Cardiac fibroblast (primary cell): ENCODE data around the gene CPOX.
"Not testable (repeated sequence)": the region's sequence is repeated elsewhere in the genome, so short reads cannot be mapped to it uniquely, and the experiment has no call there.

Experiments
- DNase-seq, 2 donors: peaks; one replicate each; pipeline versions ENCODE4 v3.0.0 to v3.0.0-alpha.2; 2010; ENCODE audit warnings: low read depth in 2 of 2
- H3K4me3 ChIP-seq, 2 donors: replicated peaks in 1 of 2; 1 replicate in 1 of 2; 2 replicates in 1 of 2; pipeline ENCODE4 v1.5.1; 2011; ENCODE audit warnings: low read depth in 2 of 2, low read length in 2 of 2, mild to moderate bottlenecking in 2 of 2, moderate library complexity in 1 of 2
- CTCF ChIP-seq: IDR thresholded peaks from one replicate; pipeline ENCODE4 v1.5.1; 2011; ENCODE audit warnings: low read depth, mild to moderate bottlenecking, low read length, inconsistent platforms

CPOX gene

DNA sequence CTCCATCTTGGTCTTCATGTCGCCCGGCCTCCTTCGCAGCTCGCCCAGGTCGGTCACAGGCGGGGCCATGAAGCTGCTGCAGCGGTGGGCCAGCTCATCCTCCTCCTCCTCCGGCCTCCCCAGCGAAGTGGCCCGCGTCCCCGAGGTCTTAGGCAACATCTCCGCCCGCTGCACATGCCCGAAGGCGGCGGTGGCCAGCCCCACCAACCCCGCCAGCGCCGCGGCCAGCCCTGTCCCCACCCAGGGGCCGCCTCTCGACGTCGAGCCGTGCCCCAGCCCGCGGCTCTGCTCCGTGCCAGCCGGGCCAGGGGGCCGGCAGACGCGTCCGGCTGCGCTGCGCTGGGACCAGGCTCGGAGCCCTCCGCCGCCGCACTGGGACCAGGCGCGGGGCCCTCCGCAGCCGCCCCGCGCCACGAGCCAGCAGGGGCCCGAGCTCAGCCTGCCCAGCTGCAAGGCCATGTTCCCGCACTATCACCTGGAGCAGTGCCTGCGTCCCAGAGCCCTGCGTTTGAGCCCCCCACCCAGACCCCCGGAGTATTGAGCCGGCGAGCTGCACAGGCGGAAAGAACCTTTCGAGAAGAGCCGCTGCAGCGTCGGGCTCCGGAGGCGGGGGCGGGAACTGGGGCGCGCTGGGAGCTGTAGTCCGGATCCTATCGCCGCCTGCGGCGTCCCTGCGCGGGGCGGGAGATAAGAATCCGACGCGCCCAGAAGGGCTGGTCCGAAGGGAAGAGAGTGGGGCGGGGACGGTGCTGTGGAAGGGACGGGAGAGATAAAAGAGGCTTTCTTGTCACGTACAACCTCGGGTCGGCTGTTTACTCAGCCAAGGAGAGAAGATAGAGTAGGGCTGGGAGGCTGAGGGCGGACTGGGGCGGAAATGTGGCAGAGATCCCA is at the start of gene CPOX:
TSS of gene CPOX (minus strand) at position 566 of the 891 bp plus-strand sequence. CDS start at position 459, 107 bp downstream.
- peak within 1 kb of the TSS; percentile 82 for H3K4me3 ChIP-seq
- no peak for TF ChIP-seq CTCF
- DNase-seq: peak; percentile 91 to 93

DNA sequence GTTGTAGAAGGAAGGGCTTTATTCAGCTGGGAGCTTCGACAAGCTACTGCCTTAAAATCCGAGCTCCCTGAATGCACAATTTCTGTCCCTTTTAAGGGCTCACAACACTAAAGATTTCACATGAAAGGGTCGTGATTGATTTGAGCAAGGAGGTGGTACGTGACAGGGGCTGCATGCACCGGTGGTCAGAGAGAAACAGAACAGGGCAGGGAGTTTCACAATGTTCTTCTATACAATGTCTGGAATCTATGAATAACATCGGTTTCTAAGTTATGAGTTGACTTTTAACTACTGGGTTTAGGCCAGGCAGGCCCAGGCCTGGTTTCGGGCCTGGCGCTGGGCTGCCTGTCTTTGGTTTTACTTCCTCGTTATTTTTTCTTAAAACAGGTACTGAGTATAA is 49.4 kb upstream of the CPOX start:
- not testable (repeated sequence) for H3K4me3 ChIP-seq

DNA sequence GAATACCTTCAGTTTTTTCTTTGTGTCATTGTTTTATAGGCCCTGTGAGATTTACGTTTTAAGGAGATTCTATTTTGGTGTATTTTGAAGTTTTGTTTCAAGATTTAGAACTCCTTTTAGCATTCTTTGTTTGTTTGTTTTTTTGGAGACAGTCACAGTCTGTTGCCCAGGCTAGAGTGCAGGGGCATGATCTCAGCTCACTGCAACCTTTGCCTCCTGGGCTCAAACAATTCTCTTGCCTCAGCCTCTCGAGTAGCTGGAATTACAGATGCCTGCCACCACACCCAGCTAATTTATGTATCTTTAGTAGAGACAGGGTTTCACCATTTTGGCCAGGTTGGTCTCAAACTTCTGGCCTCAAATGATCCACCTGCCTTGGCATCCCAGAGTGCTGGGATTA is 48.3 kb upstream of the CPOX start:
- not testable (repeated sequence) for DNase-seq, H3K4me3 ChIP-seq

More for the DNA sequence above, 49.4 kb upstream of the CPOX start:
- not testable (repeated sequence) for DNase-seq

DNA sequence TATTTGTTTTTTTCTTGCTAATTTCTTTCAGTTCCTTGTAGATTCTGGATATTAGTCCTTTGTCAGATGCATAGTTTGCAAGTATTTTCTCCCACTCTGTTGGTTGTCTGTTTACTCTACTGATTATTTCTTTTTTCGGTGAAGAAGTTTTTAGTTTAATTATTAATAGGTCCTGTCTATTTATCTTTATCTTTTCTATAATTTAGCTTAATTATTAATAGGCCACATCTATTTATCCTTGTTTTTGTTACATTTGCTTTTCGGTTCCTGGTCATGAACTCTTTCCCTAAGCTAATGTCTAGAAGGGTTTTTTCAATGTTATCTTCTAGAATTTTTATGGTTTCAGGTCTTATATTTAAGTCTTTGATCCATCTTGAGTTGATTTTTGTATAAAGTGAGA is 45.1 kb upstream of the CPOX start:
- H3K4me3 ChIP-seq, DNase-seq: not testable (repeated sequence)

DNA sequence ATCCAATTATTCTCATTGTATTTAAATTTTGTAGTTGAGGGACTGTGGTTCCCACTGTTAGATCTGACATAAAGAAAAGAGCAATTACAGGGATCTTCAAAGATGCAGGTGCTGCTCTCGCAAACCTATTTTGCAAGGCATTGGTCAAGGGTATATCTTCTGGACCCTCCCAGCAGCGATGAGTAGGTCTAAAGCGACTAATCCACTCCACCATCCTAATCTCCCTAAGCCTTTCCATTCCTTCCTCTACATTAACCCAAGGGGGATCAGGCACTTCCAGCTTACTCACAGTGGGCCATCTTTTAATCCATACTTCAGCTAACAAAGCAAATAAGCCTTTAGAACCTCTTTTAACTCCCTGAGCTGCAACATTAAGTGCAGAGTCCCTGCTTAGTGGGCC is 37.0 kb upstream of the CPOX start:
- TF ChIP-seq CTCF: no peak
- DNase-seq: no peak
- no peak overlapping the region for H3K4me3 ChIP-seq

DNA sequence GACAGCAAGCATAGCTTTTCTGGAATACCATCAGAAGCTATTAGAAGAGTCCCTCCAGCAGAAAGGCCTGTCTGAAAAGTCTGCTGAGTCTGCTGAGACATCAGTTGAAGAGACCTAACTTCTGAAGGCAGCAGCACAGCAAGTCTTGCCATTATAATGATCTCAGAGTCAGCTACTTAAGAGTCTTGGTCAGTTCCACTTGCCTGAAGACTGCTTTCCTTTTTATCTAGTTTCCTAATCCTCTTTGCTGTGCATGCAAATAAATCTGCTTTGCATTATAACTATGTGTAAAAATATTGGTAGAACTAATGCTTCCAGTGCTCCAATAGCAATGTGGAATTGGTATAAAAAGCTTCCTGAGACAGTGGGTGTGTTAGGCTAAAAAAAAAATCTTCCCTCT is 34.9 kb upstream of the CPOX start:
- H3K4me3 ChIP-seq: no peak overlapping the region
- TF ChIP-seq CTCF: no peak
- no peak for DNase-seq

GRCh38 chr3:98626151-98626550 is 32.7 kb upstream of the CPOX start:
- no peak for TF ChIP-seq CTCF
- no peak for DNase-seq
- no peak overlapping the region for H3K4me3 ChIP-seq

GRCh38 chr3:98623572-98624280 is 30.3 kb upstream of the CPOX start:
- H3K4me3 ChIP-seq: no peak overlapping the region
- DNase-seq: no peak
- no peak for TF ChIP-seq CTCF
